ENCODE data around the gene MYL7. TPM values are rescaled to one million over a fixed set of nuclear protein-coding genes. Genes with fewer than 3 reads are reported as not detected.

MYL7 gene, protein sequence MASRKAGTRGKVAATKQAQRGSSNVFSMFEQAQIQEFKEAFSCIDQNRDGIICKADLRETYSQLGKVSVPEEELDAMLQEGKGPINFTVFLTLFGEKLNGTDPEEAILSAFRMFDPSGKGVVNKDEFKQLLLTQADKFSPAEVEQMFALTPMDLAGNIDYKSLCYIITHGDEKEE
- 1.2 and 3.0 TPM in 2 replicates for total RNA-seq

DNA sequence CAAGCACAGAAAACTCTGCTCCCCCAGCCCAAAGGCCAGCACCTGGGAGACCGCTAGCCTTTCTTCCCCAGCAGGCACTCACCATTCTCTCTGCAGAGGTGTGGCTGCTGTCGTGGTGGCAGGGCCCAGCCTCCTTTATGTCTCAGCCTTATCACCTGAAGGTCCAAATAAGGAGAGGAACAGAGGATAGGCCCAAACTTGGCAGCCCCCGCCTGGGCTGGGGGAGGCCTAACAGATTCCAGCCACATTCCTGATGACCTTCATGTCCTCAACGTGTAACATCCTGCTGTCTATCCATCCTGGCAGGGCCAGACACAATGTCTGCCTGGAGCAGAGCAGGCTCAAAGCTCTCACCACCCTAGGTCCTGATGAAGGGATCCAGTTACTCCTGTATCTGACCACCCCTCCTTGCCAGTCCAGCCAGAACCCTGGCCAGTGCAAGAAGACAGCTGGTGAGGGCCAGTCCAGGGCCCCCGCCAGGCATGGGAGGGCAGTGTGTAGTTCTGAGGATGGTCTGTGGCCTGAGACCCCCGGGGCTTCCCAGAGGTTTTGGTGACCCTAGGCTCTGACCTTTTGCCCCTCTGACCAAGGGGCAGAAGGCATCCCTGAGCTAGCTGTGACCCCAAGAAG, at the start of gene MYL7:
Gene MYL7, minus strand, starts transcription at position 112 of the 630 bp plus-strand sequence. Its CDS starts 27 bp downstream, at position 85.
- no peaks in the 10 kb centered on the region for H3K36me3 ChIP-seq (ENCODE audit: control insufficient read depth, insufficient read depth, low read length)
- H3K27me3 ChIP-seq (ENCODE audit: control insufficient read depth, insufficient read depth, low read length): peaks cover 27% of the 10 kb centered on the region
- no peak for DNase-seq (ENCODE audit: low read depth)
- H3K4me3 ChIP-seq (ENCODE audit: low read depth, low read length): no peak within 1 kb of the TSS
- TF ChIP-seq, protein P1, sequence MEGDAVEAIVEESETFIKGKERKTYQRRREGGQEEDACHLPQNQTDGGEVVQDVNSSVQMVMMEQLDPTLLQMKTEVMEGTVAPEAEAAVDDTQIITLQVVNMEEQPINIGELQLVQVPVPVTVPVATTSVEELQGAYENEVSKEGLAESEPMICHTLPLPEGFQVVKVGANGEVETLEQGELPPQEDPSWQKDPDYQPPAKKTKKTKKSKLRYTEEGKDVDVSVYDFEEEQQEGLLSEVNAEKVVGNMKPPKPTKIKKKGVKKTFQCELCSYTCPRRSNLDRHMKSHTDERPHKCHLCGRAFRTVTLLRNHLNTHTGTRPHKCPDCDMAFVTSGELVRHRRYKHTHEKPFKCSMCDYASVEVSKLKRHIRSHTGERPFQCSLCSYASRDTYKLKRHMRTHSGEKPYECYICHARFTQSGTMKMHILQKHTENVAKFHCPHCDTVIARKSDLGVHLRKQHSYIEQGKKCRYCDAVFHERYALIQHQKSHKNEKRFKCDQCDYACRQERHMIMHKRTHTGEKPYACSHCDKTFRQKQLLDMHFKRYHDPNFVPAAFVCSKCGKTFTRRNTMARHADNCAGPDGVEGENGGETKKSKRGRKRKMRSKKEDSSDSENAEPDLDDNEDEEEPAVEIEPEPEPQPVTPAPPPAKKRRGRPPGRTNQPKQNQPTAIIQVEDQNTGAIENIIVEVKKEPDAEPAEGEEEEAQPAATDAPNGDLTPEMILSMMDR (IDR thresholded peaks at IDR 0.05; ENCODE audit: insufficient read depth, low read length, poor library complexity, severe bottlenecking): no peak

DNA sequence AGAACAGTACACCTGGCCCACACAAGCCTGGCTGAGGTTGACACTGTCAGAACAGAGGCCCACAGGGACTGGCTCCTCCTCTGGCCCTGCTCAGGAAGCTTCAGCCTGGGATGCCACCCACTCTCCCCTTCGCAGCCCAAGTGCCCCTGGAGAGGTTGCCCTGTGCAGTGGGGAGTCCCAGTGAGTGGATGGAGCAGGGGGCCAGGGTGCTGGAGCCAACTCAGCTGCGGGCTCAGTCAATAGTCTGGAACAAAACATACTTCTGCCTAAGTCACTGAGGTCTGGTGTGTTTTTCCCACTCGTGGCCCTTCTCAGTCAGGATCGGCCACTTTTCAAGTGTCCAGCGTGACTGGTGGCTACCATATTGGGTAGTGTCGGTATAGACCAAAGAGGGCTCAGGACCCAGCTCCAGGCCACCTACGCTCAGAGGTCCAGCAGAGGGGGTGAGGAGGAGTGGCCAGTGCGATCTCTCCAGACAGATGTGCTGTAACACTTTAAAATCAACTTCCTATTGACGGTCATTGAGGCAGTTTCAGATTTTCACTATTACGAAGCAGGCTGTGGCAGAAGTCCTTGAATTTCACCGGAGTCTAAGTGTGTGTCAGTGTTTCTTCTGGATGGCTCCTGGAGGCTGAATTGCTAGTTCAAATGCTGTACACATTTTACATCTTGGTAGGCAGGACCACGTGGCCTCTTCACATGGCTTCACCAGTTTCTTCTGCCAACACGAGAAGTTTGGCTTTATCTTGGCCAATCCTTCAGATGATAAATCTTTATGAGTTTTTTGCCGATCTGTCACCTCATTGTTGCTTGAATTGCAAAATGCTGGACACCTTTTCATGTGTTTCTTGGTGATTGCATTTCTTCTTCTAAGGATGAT, 49.1 kb upstream of the MYL7 start:
- no peak for DNase-seq (ENCODE audit: low read depth)
- TF ChIP-seq, protein P1 (IDR thresholded peaks at IDR 0.05; ENCODE audit: insufficient read depth, low read length, poor library complexity, severe bottlenecking): no peak
- no peak overlapping the region for H3K4me3 ChIP-seq (ENCODE audit: low read depth, low read length)
- H3K27me3 ChIP-seq (ENCODE audit: control insufficient read depth, insufficient read depth, low read length): no peaks in the 10 kb centered on the region
- no peaks in the 10 kb centered on the region for H3K36me3 ChIP-seq (ENCODE audit: control insufficient read depth, insufficient read depth, low read length)

DNA sequence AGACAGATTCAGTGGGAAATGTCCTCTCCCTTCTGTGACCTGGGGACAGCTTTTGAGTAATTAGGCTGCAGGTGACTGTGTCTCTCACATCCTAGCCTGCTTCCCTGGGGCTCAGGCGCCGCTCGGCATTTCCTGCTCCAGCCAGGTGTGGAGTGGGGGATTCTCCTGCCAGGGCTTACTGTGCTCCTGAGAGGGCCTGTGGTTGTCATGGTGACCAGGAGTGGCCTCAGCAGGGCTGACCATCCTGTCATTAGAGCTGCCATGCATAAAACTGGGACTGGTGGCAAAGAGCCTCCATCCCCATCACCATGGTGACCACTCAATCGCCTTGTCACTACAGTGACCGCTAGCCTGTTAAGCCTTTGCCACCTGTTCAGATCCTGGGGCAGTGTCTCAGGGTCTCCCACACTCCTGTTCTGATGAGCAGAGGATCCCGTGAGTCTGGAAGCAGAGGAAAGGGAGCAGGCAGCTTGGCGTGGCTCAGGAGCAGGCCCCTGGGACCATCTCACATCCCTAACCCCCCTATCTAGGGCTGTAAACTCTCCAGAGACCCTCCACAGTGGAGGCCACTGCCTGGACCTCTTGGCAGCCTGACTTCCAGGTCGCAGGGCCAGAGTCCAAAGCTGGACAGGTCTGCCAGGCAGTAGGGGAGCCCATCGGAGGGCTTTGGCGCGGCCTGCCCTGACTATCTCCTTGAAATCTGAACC, 48.3 kb upstream of the MYL7 start, which contains the start of gene GCK:
Gene GCK, minus strand, starts transcription at position 154 of the 707 bp plus-strand sequence. CDS start 486 bp downstream, outside the sequence.
- H3K27me3 ChIP-seq (ENCODE audit: control insufficient read depth, insufficient read depth, low read length): no peaks in the 10 kb centered on the region
- H3K4me3 ChIP-seq (ENCODE audit: low read depth, low read length): no peak within 1 kb of the TSS
- no peaks in the 10 kb centered on the region for H3K36me3 ChIP-seq (ENCODE audit: control insufficient read depth, insufficient read depth, low read length)
- TF ChIP-seq, protein P1 (IDR thresholded peaks at IDR 0.05; ENCODE audit: insufficient read depth, low read length, poor library complexity, severe bottlenecking): no peak
- no peak for DNase-seq (ENCODE audit: low read depth)

DNA sequence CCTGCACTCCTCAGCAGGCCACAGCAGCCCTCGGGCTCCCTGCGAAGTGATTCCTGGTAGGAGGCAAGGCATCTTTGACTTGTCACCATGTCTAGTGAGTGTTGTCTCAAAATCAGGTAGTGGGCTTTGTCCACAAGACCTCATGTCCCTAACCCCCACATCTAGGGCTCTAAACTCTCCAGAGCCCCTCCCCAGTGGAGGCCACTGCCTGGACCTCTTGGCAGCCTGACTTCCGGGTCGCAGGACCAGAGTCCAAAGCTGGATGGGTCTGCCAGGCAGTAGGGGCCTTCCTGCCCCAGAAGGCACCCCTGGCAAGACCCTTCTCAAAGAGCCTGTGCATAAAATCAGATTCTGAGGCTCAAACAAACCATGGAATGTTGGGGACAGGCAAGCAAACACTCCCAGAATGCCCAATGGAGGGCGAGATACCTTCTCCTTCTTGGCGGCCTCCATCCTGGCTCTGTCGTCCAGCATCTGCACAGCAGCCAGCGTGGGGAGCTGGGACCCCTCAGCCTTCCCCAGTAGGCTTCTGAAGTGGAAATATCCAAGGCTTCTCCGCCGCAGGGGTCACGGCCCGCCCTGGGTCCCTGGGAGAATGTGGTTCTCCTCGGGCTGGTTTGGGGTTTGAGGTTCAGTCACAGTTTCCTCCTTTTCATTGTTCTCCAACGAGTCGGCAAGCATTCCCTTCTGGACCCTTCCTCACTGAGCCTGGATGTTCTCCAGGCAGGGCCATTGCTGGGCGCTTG, 47.5 kb upstream of the MYL7 start:
- TF ChIP-seq, protein P1 (IDR thresholded peaks at IDR 0.05; ENCODE audit: insufficient read depth, low read length, poor library complexity, severe bottlenecking): no peak
- no peak for DNase-seq (ENCODE audit: low read depth)
- Histone ChIP-seq H3K36me3 (ENCODE audit: control insufficient read depth, insufficient read depth, low read length) (no peaks in the 10 kb centered on the region), H3K4me3 (ENCODE audit: low read depth, low read length) (no peak overlapping the region), H3K27me3 (ENCODE audit: control insufficient read depth, insufficient read depth, low read length) (no peaks in the 10 kb centered on the region)
